ENCODE measurements around the gene SUSD4.

GRCh38 chr1:223201967-223202366 lies 162.0 kb downstream of the SUSD4 start:
- no peak for TF ChIP-seq NR2F6 (CRISPR knock-in tag; IDR thresholded peaks at IDR 0.05)
- no peak for TF ChIP-seq ELF1 (tag; IDR thresholded peaks at IDR 0.05)
- no peak for TF ChIP-seq STAT5B (CRISPR knock-in tag; IDR thresholded peaks at IDR 0.05)
- TF ChIP-seq POLR2A (conservative IDR thresholded peaks at IDR 0.05): no peak

All from K562 (cell line).